GM12878 (cell line): ENCODE measurements around the gene HHIPL1. TPM values are rescaled to one million over a fixed set of nuclear protein-coding genes. Genes with fewer than 3 reads are reported as not detected.

Experiments
- ATAC-seq: fragments of 200-7000 bp; cut with Tn5 transposase; 3 replicates; pipeline ENCODE4 v1.9.1; 2020; ENCODE audit warnings: mild to moderate bottlenecking, moderate library complexity
- BruUV-seq: library from RNA; stranded (reverse); fragments of 400-500 nt; replicated peaks from 2 replicates; lab custom pipeline; 2021; lab: Mats Ljungman, UMichigan
- CTCF ChIA-PET: fragments of 300-600 bp; sonication (Branson Sonifier 250); formaldehyde crosslinking; extraction: SDS; loops from one replicate; lab custom pipeline; 2021; ENCODE audit warnings: inconsistent platforms; lab: Yijun Ruan, JAX
- POLR2A ChIA-PET: fragments of 350-600 bp; formaldehyde crosslinking; extraction: SDS; loops from one replicate; lab custom pipeline; 2021; ENCODE audit warnings: inconsistent platforms; lab: Charles Lee
- RAD21 ChIA-PET: fragments of 300-600 bp; sonication (Branson Sonifier 250); formaldehyde crosslinking; loops from one replicate; lab custom pipeline; 2023; ENCODE audit warnings: antibody characterized with exemption; ENCODE audit not compliant: unreplicated experiment; lab: Charles Lee
- SMC1A ChIA-PET: fragments of 300-600 bp; sonication (Branson Sonifier 250); formaldehyde crosslinking; loops from one replicate; lab custom pipeline; 2023; ENCODE audit not compliant: unreplicated experiment, uncharacterized antibody; lab: Charles Lee
- DNase-seq: peaks from one replicate; pipeline ENCODE4 v3.0.0-alpha.2; 2011; ENCODE audit warnings: low read depth, low spot score
- FAIRE-seq: peaks from 3 replicates; lab custom pipeline; 2011; peaks lifted over from hg19 to GRCh38; lab: Jason Lieb, UNC
- H2AFZ ChIP-seq: 2 replicates; pipeline ENCODE4 v1.6.0; 2011; ENCODE audit warnings: low read depth, low read length, control low read depth; ENCODE audit not compliant: control insufficient read depth
- H3K27ac ChIP-seq: 2 replicates; pipeline ENCODE4 v1.5.1; 2011; ENCODE audit warnings: control low read depth; ENCODE audit not compliant: control insufficient read depth, insufficient read depth
- H3K27me3 ChIP-seq, 2 experiments: replicated peaks in 1 of 2; 2 replicates each; pipeline versions ENCODE4 v1.6.0 to v1.6.1; 2011; ENCODE audit warnings: low read length in 1 of 2; ENCODE audit not compliant: control insufficient read depth in 2 of 2, insufficient read depth in 2 of 2
- H3K36me3 ChIP-seq, 2 experiments: 2 replicates each; pipeline ENCODE4 v1.5.1; 2011; ENCODE audit warnings: low read length in 1 of 2; ENCODE audit not compliant: control insufficient read depth in 2 of 2, insufficient read depth in 2 of 2
- H3K4me1 ChIP-seq: 2 replicates; pipeline ENCODE4 v1.6.1; 2011; ENCODE audit warnings: mild to moderate bottlenecking, low read length, moderate library complexity, mixed read lengths; ENCODE audit not compliant: control insufficient read depth, insufficient read depth
- H3K4me2 ChIP-seq: 2 replicates; pipeline ENCODE4 v1.6.0; 2011; ENCODE audit warnings: control low read depth; ENCODE audit not compliant: control insufficient read depth, insufficient read depth
- H3K4me3 ChIP-seq: fragments of 200-600 bp; sonication (generic); 2 replicates; pipeline ENCODE4 v1.5.1; 2016
- H3K79me2 ChIP-seq: 2 replicates; pipeline ENCODE4 v1.6.0; 2011; ENCODE audit warnings: low read length; ENCODE audit not compliant: control insufficient read depth, insufficient read depth
- H3K9ac ChIP-seq: 2 replicates; pipeline ENCODE4 v1.8.0; 2011; ENCODE audit warnings: low read length, control low read depth, mixed read lengths; ENCODE audit not compliant: control insufficient read depth, insufficient read depth
- H3K9me3 ChIP-seq: replicated peaks from 3 replicates; pipeline ENCODE4 v1.5.1; 2011; ENCODE audit warnings: mild to moderate bottlenecking, low read length; ENCODE audit not compliant: control insufficient read depth, insufficient read depth
- H4K20me1 ChIP-seq: 2 replicates; pipeline ENCODE4 v1.6.0; 2011; ENCODE audit not compliant: control insufficient read depth, insufficient read depth
- ATF7 ChIP-seq: fragments of 450-650 bp; IDR thresholded peaks from 2 replicates; pipeline ENCODE4 v1.6.1; 2016; ENCODE audit warnings: low read depth, mild to moderate bottlenecking
- BHLHE40 ChIP-seq, 2 experiments: fragments of 450-650 bp in 1 of 2; IDR thresholded peaks; 2 replicates each; pipeline ENCODE4 v1.6.1; 2011 to 2017; ENCODE audit warnings: low read depth in 2 of 2, borderline replicate concordance in 1 of 2, improper control_type of control experiment in 1 of 2, low read length in 1 of 2, mild to moderate bottlenecking in 1 of 2
- CHD2 ChIP-seq: IDR thresholded peaks from 2 replicates; pipeline ENCODE4 v1.6.1; 2011; ENCODE audit warnings: low read depth, low read length, improper control_type of control experiment, borderline replicate concordance
- FOXM1 ChIP-seq: IDR thresholded peaks from 2 replicates; pipeline ENCODE4 v1.6.1; 2012; ENCODE audit warnings: low read depth, mild to moderate bottlenecking, inconsistent platforms, low read length, moderate library complexity
- NFXL1 ChIP-seq: fragments of 450-650 bp; IDR thresholded peaks from 2 replicates; pipeline ENCODE4 v1.6.1; 2017; ENCODE audit warnings: antibody characterized with exemption, mild to moderate bottlenecking, borderline replicate concordance
- NRF1 ChIP-seq: conservative IDR thresholded peaks from 2 replicates; pipeline ENCODE4 v1.6.1; 2011; ENCODE audit warnings: mild to moderate bottlenecking, low read depth, low read length, improper control_type of control experiment
- PAX8 ChIP-seq: fragments of 450-650 bp; IDR thresholded peaks from 2 replicates; pipeline ENCODE4 v1.6.1; 2017; ENCODE audit warnings: mild to moderate bottlenecking, moderate library complexity
- SPI1 ChIP-seq: IDR thresholded peaks from 2 replicates; pipeline ENCODE4 v1.6.1; 2011; ENCODE audit warnings: low read depth, mild to moderate bottlenecking, low read length, moderate library complexity, borderline replicate concordance; ENCODE audit not compliant: insufficient read depth
- SREBF2 ChIP-seq: IDR thresholded peaks from 2 replicates; pipeline ENCODE4 v1.6.1; 2012; ENCODE audit warnings: mild to moderate bottlenecking, low read length
- TBL1XR1 ChIP-seq: IDR thresholded peaks from 2 replicates; pipeline ENCODE4 v1.6.1; 2012; ENCODE audit warnings: low read depth, low read length, improper control_type of control experiment
- WRNIP1 ChIP-seq: IDR thresholded peaks from 2 replicates; pipeline ENCODE4 v1.6.1; 2011; ENCODE audit warnings: low read depth, low read length, improper control_type of control experiment, borderline replicate concordance
- ZNF207 ChIP-seq: fragments of 450-650 bp; IDR thresholded peaks from 2 replicates; pipeline ENCODE4 v1.6.1; 2014; ENCODE audit warnings: antibody characterized with exemption, mild to moderate bottlenecking, borderline replicate concordance
- ZNF24 ChIP-seq: fragments of 450-650 bp; IDR thresholded peaks from 2 replicates; pipeline ENCODE4 v1.6.1; 2017; ENCODE audit warnings: antibody characterized with exemption, mild to moderate bottlenecking
- ZNF687 ChIP-seq: fragments of 450-650 bp; IDR thresholded peaks from 2 replicates; pipeline ENCODE4 v1.6.1; 2017; ENCODE audit warnings: mild to moderate bottlenecking, moderate library complexity
- ZZZ3 ChIP-seq: IDR thresholded peaks from 2 replicates; pipeline ENCODE4 v1.6.1; 2011; ENCODE audit warnings: low read depth; ENCODE audit not compliant: control insufficient read depth, insufficient read length
- WGBS: methylation state at CpG from one replicate; pipeline ENCODE4 v1.1.6; 2016; ENCODE audit warnings: low lambda C conversion rate; ENCODE audit not compliant: insufficient replicate concordance, insufficient coverage; ENCODE audit errors: missing lambda C conversion rate; 5-methylcytosine and 5-hydroxymethylcytosine counted together
- in situ Hi-C: fragments of 300-500 bp; cut with MboI; formaldehyde crosslinking; loops from 9 replicates; pipeline ENCODE4 v1.14.3; 2018; ENCODE audit warnings: mixed read lengths
- intact Hi-C: fragments of 100-400 bp; cut with micrococcal nuclease; formaldehyde crosslinking; loops from one replicate; pipeline ENCODE4 v1.14.2; 2022; ENCODE audit not compliant: unreplicated experiment
- polyA plus RNA-seq, 11 experiments: library from polyadenylated mRNA; depleted of rRNA in 4 of 11; unstranded in 6 of 11; stranded (reverse) in 5 of 11; fragments of >200 nt; fragmentation: Nextera tagmentation in 4 of 11; fragmentation: Illumina TruSeq in 1 of 11; extraction: Ambion mirVana in 4 of 11; extraction: Trizol in 1 of 11; gene quantifications; 1 replicate in 1 of 11; 2 replicates in 10 of 11; pipeline versions ENCODE4 v1.2.1 to v1.2.3, GENCODE V29; 2011 to 2016; ENCODE audit warnings: inconsistent platforms in 2 of 11, missing spikeins in 2 of 11, low read depth in 1 of 11
- total RNA-seq, 4 experiments: library from RNA; depleted of rRNA in 3 of 4; stranded (reverse); fragments of >200 nt in 3 of 4; fragmentation: Illumina TruSeq in 1 of 4; extraction: Trizol in 1 of 4; gene quantifications; 2 replicates each; pipeline versions ENCODE4 v1.2.1 to v1.2.3, GENCODE V29; 2013 to 2021
- TF ChIP-seq, protein P1 (sequence below): fragments of 450-650 bp; conservative IDR thresholded peaks from 2 replicates; pipeline ENCODE4 v1.6.1; 2017; ENCODE audit warnings: mild to moderate bottlenecking, moderate library complexity
- TF ChIP-seq, protein P2 (sequence below): IDR thresholded peaks from 2 replicates; pipeline ENCODE4 v1.6.1; 2011; ENCODE audit warnings: low read depth, low read length, improper control_type of control experiment, borderline replicate concordance

The HHIPL1 gene
- total and polyA plus RNA-seq, 10 of the 15 experiments (the other 5 are each of a cell fraction or from before 2014, with no cell fraction given), result 0.09 TPM; not detected in 9

GRCh38 chr14:99679543-99679942, 34.6 kb downstream of the HHIPL1 start (continued):
- no peak for TF ChIP-seq TBL1XR1
- TF ChIP-seq ATF7, result no peak
- no peak for TF ChIP-seq NRF1
- no peak for TF ChIP-seq FOXM1
- TF ChIP-seq, protein P1, sequence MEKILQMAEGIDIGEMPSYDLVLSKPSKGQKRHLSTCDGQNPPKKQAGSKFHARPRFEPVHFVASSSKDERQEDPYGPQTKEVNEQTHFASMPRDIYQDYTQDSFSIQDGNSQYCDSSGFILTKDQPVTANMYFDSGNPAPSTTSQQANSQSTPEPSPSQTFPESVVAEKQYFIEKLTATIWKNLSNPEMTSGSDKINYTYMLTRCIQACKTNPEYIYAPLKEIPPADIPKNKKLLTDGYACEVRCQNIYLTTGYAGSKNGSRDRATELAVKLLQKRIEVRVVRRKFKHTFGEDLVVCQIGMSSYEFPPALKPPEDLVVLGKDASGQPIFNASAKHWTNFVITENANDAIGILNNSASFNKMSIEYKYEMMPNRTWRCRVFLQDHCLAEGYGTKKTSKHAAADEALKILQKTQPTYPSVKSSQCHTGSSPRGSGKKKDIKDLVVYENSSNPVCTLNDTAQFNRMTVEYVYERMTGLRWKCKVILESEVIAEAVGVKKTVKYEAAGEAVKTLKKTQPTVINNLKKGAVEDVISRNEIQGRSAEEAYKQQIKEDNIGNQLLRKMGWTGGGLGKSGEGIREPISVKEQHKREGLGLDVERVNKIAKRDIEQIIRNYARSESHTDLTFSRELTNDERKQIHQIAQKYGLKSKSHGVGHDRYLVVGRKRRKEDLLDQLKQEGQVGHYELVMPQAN, result no peak
- TF ChIP-seq WRNIP1, result no peak

- no peak for ATAC-seq
- H3K27me3 ChIP-seq, result no peaks in the 10 kb centered on the region
- DNase-seq, result no peak
- H3K4me3 ChIP-seq, result no peak overlapping the region
- no peak overlapping the region for H3K9ac ChIP-seq
- in situ Hi-C loops, result loop anchor here (5.0 kb wide), 1 partner anchor 202 kb away; no protein-coding TSS in a partner anchor
- intact Hi-C loops, result no loop called here
- H3K4me1 ChIP-seq, result peaks cover 4% of the 10 kb centered on the region
- no peak for FAIRE-seq
- no TSS peak for BruUV-seq
- no peaks in the 10 kb centered on the region for H3K79me2 ChIP-seq
- H3K36me3 ChIP-seq, result no peaks in the 10 kb centered on the region
- POLR2A ChIA-PET, result no interaction called here
- RAD21 ChIA-PET, result no interaction called here
- SMC1A ChIA-PET, result interaction anchor here (0.9 to 1.0 kb wide), 2 partner anchors 7 to 52 kb away, joined by 3 read pairs; no protein-coding TSS in a partner anchor
- H3K4me2 ChIP-seq, result no peak overlapping the region
- no peaks in the 10 kb centered on the region for H4K20me1 ChIP-seq
- 14% methylated on average over 5 of the region's 5 CpGs for WGBS
- peaks cover 2% of the 10 kb centered on the region; the same call in 1 of the 3 replicates for H3K9me3 ChIP-seq
- CTCF ChIA-PET, result interaction anchor here (1.1 to 1.7 kb wide), 4 partner anchors 8 to 220 kb away, joined by 3 to 5 read pairs (median 4); no protein-coding TSS in a partner anchor
- H2AFZ ChIP-seq, result no peak overlapping the region
- H3K27ac ChIP-seq, result no peak overlapping the region
- no peak for TF ChIP-seq ZZZ3
- TF ChIP-seq SREBF2, result no peak
- no peak for TF ChIP-seq NFXL1
- TF ChIP-seq, protein P2, sequence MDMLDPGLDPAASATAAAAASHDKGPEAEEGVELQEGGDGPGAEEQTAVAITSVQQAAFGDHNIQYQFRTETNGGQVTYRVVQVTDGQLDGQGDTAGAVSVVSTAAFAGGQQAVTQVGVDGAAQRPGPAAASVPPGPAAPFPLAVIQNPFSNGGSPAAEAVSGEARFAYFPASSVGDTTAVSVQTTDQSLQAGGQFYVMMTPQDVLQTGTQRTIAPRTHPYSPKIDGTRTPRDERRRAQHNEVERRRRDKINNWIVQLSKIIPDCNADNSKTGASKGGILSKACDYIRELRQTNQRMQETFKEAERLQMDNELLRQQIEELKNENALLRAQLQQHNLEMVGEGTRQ, result no peak
- no peak for TF ChIP-seq ZNF687
- TF ChIP-seq ZNF207, result no peak
- no peak for TF ChIP-seq BHLHE40 (IDR thresholded peaks at IDR 0.05; ENCODE audit: borderline replicate concordance in 1 of 2, low read depth in 2 of 2, low read length in 1 of 2)
- no peak for TF ChIP-seq ZNF24
- TF ChIP-seq PAX8, result no peak
- TF ChIP-seq CHD2, result no peak
- no peak for TF ChIP-seq WRNIP1
- no peak for TF ChIP-seq SPI1
These were observed 35.1 kb downstream of the HHIPL1 start for GRCh38 chr14:99679996-99680395.
